ENCODE measurements around the gene CYP21A2.
"Not testable (repeated sequence)": the region's sequence is repeated elsewhere in the genome, so short reads cannot be mapped to it uniquely, and the experiment has no call there.

The CYP21A2 gene

GRCh38 chr6:32050562-32050961 is 12.3 kb downstream of the CYP21A2 start:
- no peak for TF ChIP-seq CTCF (IDR thresholded peaks at IDR 0.05; ENCODE audit: insufficient read depth, low read depth, low read length, missing control alignments)
- DNase-seq (ENCODE audit: low read depth), result no peak
- H3K4me3 ChIP-seq (ENCODE audit: low read depth, low read length), result no peak overlapping the region

GRCh38 chr6:32052626-32053025 is 14.4 kb downstream of the CYP21A2 start:
- DNase-seq (ENCODE audit: low read depth); H3K4me3 ChIP-seq (ENCODE audit: low read depth, low read length): not testable (repeated sequence)

- DNase-seq (ENCODE audit: low read depth); H3K4me3 ChIP-seq (ENCODE audit: low read depth, low read length): not testable (repeated sequence)
These were observed 15.1 kb downstream of the CYP21A2 start for GRCh38 chr6:32053314-32053713.

- DNase-seq (ENCODE audit: low read depth); H3K4me3 ChIP-seq (ENCODE audit: low read depth, low read length): not testable (repeated sequence)
These were observed 17.5 kb downstream of the CYP21A2 start for GRCh38 chr6:32055756-32056155.

GRCh38 chr6:32056254-32056653 is 18.0 kb downstream of the CYP21A2 start:
- H3K4me3 ChIP-seq (ENCODE audit: low read depth, low read length), result no peak overlapping the region
- no peak for TF ChIP-seq CTCF (IDR thresholded peaks at IDR 0.05; ENCODE audit: insufficient read depth, low read depth, low read length, missing control alignments)
- no peak for DNase-seq (ENCODE audit: low read depth)

GRCh38 chr6:32057966-32058365 is 19.8 kb downstream of the CYP21A2 start:
- H3K4me3 ChIP-seq (ENCODE audit: low read depth, low read length), result no peak overlapping the region
- DNase-seq (ENCODE audit: low read depth), result no peak
- TF ChIP-seq CTCF (IDR thresholded peaks at IDR 0.05; ENCODE audit: insufficient read depth, low read depth, low read length, missing control alignments), result no peak

GRCh38 chr6:32058511-32058963 is 20.3 kb downstream of the CYP21A2 start:
- TF ChIP-seq CTCF (IDR thresholded peaks at IDR 0.05; ENCODE audit: insufficient read depth, low read depth, low read length, missing control alignments), result no peak
- DNase-seq (ENCODE audit: low read depth), result no peak

GRCh38 chr6:32060966-32061655 is 22.9 kb downstream of the CYP21A2 start:
- no peak for DNase-seq (ENCODE audit: low read depth)
- H3K4me3 ChIP-seq (ENCODE audit: low read depth, low read length), result no peak overlapping the region
- TF ChIP-seq CTCF (IDR thresholded peaks at IDR 0.05; ENCODE audit: insufficient read depth, low read depth, low read length, missing control alignments), result no peak

More at GRCh38 chr6:32058511-32058963, 20.3 kb downstream of the CYP21A2 start:
- H3K4me3 ChIP-seq (ENCODE audit: low read depth, low read length), result no peak overlapping the region
